ENCODE measurements around the gene ZNF429.

GRCh38 chr19:21595185-21595584 is 89.8 kb downstream of the ZNF429 start:
- TF ChIP-seq CTCF (IDR thresholded peaks at IDR 0.05; ENCODE audit: low read length) (no peak), EZH2 (optimal IDR thresholded peaks at IDR 0.05; ENCODE audit: low read depth, low read length) (no peak)

All from MM.1S (cell line).